Inflammatory macrophage treated with lipopolysaccharide for 1 hour (primary cell): Measurements from ENCODE around the gene APLP2.

Experiments
- DNase-seq, 2 donors: peaks; one replicate each; pipeline ENCODE4 v3.0.0-alpha.2; 2020 to 2022

APLP2 gene

GRCh38 chr11:130120045-130120444 lies 50.4 kb downstream of the APLP2 start:
- no peak for DNase-seq

- DNase-seq = no peak
These were observed 51.8 kb downstream of the APLP2 start for GRCh38 chr11:130121445-130121978.

- peak in 1 of 2 donors; percentile 25 for DNase-seq
These were observed 52.5 kb downstream of the APLP2 start for GRCh38 chr11:130122141-130122575.

GRCh38 chr11:130123414-130124040 lies 53.8 kb downstream of the APLP2 start:
- no peak for DNase-seq

- peak; percentile 95 to 99 for DNase-seq
These were observed 54.4 kb downstream of the APLP2 start for GRCh38 chr11:130124096-130124495.

- no peak for DNase-seq
These were observed 55.9 kb downstream of the APLP2 start for GRCh38 chr11:130125638-130126037.

- DNase-seq = peak in 1 of 2 donors; percentile 29
These were observed 56.8 kb downstream of the APLP2 start for GRCh38 chr11:130126516-130126915.

GRCh38 chr11:130127509-130127908 lies 57.8 kb downstream of the APLP2 start:
- no peak for DNase-seq

- no peak for DNase-seq
These were observed 58.9 kb downstream of the APLP2 start for GRCh38 chr11:130128626-130129025.

- no peak for DNase-seq
These were observed 60.2 kb downstream of the APLP2 start for GRCh38 chr11:130129922-130130321.

GRCh38 chr11:130131961-130132850 lies 62.5 kb downstream of the APLP2 start:
- peak; percentile 55 to 89 for DNase-seq

- DNase-seq = no peak
These were observed 64.0 kb downstream of the APLP2 start for GRCh38 chr11:130133716-130134115.

GRCh38 chr11:130136107-130136506 lies 66.4 kb downstream of the APLP2 start:
- no peak for DNase-seq

- DNase-seq = no peak
These were observed 68.3 kb downstream of the APLP2 start for GRCh38 chr11:130137999-130138398.

- no peak for DNase-seq
These were observed 69.7 kb downstream of the APLP2 start for GRCh38 chr11:130139401-130139800.

GRCh38 chr11:130141561-130142341 lies 72.1 kb downstream of the APLP2 start:
- DNase-seq = no peak

GRCh38 chr11:130144141-130144540 lies 74.4 kb downstream of the APLP2 start:
- no peak for DNase-seq

- no peak for DNase-seq
These were observed 75.2 kb downstream of the APLP2 start for GRCh38 chr11:130144861-130145281.

GRCh38 chr11:130145311-130145812 lies 75.7 kb downstream of the APLP2 start:
- no peak for DNase-seq

GRCh38 chr11:130145975-130146776 lies 76.5 kb downstream of the APLP2 start:
- no peak for DNase-seq

- peak; percentile 92 to 99 for DNase-seq
These were observed 77.1 kb downstream of the APLP2 start for GRCh38 chr11:130146796-130147195.

- DNase-seq = no peak
These were observed 79.2 kb downstream of the APLP2 start for GRCh38 chr11:130148796-130149326.
